K562 (cell line): ENCODE measurements around the gene SSX7.
"Not testable (repeated sequence)": the region's sequence is repeated elsewhere in the genome, so short reads cannot be mapped to it uniquely, and the experiment has no call there.

ENCODE experiments used
- CTCF ChIP-seq, 3 experiments: IDR thresholded peaks in 2 of 3; conservative IDR thresholded peaks in 1 of 3; 2 replicates each; pipeline ENCODE4 v1.5.1; 2011 to 2012; ENCODE audit warnings: low read length in 3 of 3, mild to moderate bottlenecking in 3 of 3, control low read depth in 2 of 3, improper control_type of control experiment in 1 of 3, inconsistent platforms in 1 of 3, low read depth in 1 of 3, mixed read lengths in 1 of 3, moderate library complexity in 1 of 3; ENCODE audit not compliant: insufficient read depth in 2 of 3
- NBN ChIP-seq: fragments of 450-650 bp; IDR thresholded peaks from 2 replicates; pipeline ENCODE4 v1.6.1; 2016; ENCODE audit warnings: low read depth, mild to moderate bottlenecking
- NFIC ChIP-seq: fragments of 450-650 bp; IDR thresholded peaks from 2 replicates; pipeline ENCODE4 v1.6.1; 2017; ENCODE audit warnings: mild to moderate bottlenecking, inconsistent platforms
- POLR2A ChIP-seq: fragments of 450-650 bp; conservative IDR thresholded peaks from 2 replicates; pipeline ENCODE4 v1.6.1; 2016
- SMARCC2 ChIP-seq: fragments of 450-650 bp; IDR thresholded peaks from 2 replicates; pipeline ENCODE4 v1.6.1; 2017; ENCODE audit warnings: antibody characterized with exemption, moderate library complexity, mild to moderate bottlenecking, low read depth
- ZNF274 ChIP-seq: IDR thresholded peaks from 2 replicates; pipeline ENCODE4 v1.6.1; 2011; ENCODE audit warnings: low read depth, mild to moderate bottlenecking, low read length, moderate library complexity, borderline replicate concordance
- TF ChIP-seq, protein P1 (sequence below): sonication (generic); formaldehyde crosslinking; IDR thresholded peaks from 2 replicates; pipeline ENCODE4 v1.8.0; 2023; ENCODE audit warnings: missing genetic modification reagents, mild to moderate bottlenecking, borderline replicate concordance

DNA sequence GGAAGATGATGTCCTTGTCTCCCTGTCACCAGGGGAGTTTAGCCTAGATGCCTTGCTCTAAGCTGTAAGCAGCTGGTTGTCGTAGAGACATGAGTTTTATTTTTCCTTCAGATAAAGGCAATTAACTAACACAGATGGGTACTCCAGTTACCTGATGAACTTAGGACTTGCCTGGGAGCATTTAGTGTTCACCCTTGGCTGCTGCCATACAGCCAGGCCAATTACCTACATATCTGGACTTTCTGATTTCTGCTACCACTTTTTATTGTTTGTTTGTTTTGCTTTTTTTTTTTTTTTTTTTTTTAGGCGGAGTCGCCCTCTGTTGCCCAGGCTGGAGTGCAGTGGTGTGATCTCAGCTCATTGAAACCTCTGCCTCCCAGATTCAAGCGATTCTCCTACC is 37.3 kb upstream of the SSX7 start:
- TF ChIP-seq, protein P1, sequence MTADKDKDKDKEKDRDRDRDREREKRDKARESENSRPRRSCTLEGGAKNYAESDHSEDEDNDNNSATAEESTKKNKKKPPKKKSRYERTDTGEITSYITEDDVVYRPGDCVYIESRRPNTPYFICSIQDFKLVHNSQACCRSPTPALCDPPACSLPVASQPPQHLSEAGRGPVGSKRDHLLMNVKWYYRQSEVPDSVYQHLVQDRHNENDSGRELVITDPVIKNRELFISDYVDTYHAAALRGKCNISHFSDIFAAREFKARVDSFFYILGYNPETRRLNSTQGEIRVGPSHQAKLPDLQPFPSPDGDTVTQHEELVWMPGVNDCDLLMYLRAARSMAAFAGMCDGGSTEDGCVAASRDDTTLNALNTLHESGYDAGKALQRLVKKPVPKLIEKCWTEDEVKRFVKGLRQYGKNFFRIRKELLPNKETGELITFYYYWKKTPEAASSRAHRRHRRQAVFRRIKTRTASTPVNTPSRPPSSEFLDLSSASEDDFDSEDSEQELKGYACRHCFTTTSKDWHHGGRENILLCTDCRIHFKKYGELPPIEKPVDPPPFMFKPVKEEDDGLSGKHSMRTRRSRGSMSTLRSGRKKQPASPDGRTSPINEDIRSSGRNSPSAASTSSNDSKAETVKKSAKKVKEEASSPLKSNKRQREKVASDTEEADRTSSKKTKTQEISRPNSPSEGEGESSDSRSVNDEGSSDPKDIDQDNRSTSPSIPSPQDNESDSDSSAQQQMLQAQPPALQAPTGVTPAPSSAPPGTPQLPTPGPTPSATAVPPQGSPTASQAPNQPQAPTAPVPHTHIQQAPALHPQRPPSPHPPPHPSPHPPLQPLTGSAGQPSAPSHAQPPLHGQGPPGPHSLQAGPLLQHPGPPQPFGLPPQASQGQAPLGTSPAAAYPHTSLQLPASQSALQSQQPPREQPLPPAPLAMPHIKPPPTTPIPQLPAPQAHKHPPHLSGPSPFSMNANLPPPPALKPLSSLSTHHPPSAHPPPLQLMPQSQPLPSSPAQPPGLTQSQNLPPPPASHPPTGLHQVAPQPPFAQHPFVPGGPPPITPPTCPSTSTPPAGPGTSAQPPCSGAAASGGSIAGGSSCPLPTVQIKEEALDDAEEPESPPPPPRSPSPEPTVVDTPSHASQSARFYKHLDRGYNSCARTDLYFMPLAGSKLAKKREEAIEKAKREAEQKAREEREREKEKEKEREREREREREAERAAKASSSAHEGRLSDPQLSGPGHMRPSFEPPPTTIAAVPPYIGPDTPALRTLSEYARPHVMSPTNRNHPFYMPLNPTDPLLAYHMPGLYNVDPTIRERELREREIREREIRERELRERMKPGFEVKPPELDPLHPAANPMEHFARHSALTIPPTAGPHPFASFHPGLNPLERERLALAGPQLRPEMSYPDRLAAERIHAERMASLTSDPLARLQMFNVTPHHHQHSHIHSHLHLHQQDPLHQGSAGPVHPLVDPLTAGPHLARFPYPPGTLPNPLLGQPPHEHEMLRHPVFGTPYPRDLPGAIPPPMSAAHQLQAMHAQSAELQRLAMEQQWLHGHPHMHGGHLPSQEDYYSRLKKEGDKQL (CRISPR knock-in tag), result not testable (repeated sequence)
- TF ChIP-seq ZNF274; NBN; POLR2A; NFIC; CTCF (IDR thresholded peaks at IDR 0.05 in 2 of 3, conservative IDR thresholded peaks at IDR 0.05 in 1 of 3; ENCODE audit: insufficient read depth in 2 of 3, low read depth in 1 of 3, low read length in 3 of 3); SMARCC2: not testable (repeated sequence)
